Measurements from ENCODE around the gene PKN2. TPM values are rescaled to one million over a fixed set of nuclear protein-coding genes. Genes with fewer than 3 reads are reported as not detected.

The PKN2 gene
- total and polyA plus RNA-seq, 9 of the 15 experiments (the other 6 are each of a cell fraction or from before 2014, with no cell fraction given), result 4.5 to 25.3 (median 19.2) TPM

GRCh38 chr1:88683541-88684481 lies at the start of gene PKN2 (continued):
- no peak for TF ChIP-seq CBX2 (IDR thresholded peaks at IDR 0.05; ENCODE audit: insufficient read depth, low read length, poor library complexity, severe bottlenecking)
- TF ChIP-seq RBM14 (IDR thresholded peaks at IDR 0.05; ENCODE audit: borderline replicate concordance, insufficient read depth, low read depth, low read length), result no peak
- TF ChIP-seq, protein P1, sequence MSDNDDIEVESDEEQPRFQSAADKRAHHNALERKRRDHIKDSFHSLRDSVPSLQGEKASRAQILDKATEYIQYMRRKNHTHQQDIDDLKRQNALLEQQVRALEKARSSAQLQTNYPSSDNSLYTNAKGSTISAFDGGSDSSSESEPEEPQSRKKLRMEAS (CRISPR knock-in tag; IDR thresholded peaks at IDR 0.05), result peak; percentile 78
- peak; percentile 44 to 93 (median 87) for TF ChIP-seq YY1 (IDR thresholded peaks at IDR 0.05; ENCODE audit: borderline replicate concordance in 1 of 3, control insufficient read depth in 1 of 3, extremely low read depth in 1 of 3, insufficient read depth in 3 of 3, insufficient read length in 1 of 3, insufficient replicate concordance in 2 of 3, low read depth in 1 of 3, low read length in 2 of 3)
- peak; percentile 20 to 63; a peak in 3 of 4 replicates for TF ChIP-seq SIN3A (IDR thresholded peaks at IDR 0.05; ENCODE audit: borderline replicate concordance in 2 of 2, control insufficient read depth in 1 of 2, low read depth in 2 of 2, low read length in 2 of 2)
- TF ChIP-seq RFX1 (IDR thresholded peaks at IDR 0.05), result no peak
- TF ChIP-seq ATF7 (IDR thresholded peaks at IDR 0.05), result peak; percentile 86
- no peak for TF ChIP-seq ZNF253 (CRISPR knock-in tag; conservative IDR thresholded peaks at IDR 0.05)
- peak; percentile 74; the same call in 1 of the 2 replicates for TF ChIP-seq HNRNPL (IDR thresholded peaks at IDR 0.05; ENCODE audit: low read depth, low read length)
- no peak for TF ChIP-seq GATAD2A (IDR thresholded peaks at IDR 0.05)
- TF ChIP-seq SAP30 (IDR thresholded peaks at IDR 0.05; ENCODE audit: borderline replicate concordance, insufficient read depth, low read depth, low read length, poor library complexity, severe bottlenecking), result peak; percentile 18
- TF ChIP-seq, protein P2, sequence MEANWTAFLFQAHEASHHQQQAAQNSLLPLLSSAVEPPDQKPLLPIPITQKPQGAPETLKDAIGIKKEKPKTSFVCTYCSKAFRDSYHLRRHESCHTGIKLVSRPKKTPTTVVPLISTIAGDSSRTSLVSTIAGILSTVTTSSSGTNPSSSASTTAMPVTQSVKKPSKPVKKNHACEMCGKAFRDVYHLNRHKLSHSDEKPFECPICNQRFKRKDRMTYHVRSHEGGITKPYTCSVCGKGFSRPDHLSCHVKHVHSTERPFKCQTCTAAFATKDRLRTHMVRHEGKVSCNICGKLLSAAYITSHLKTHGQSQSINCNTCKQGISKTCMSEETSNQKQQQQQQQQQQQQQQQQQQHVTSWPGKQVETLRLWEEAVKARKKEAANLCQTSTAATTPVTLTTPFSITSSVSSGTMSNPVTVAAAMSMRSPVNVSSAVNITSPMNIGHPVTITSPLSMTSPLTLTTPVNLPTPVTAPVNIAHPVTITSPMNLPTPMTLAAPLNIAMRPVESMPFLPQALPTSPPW (CRISPR knock-in tag; IDR thresholded peaks at IDR 0.05), result peak; percentile 87
- peak; percentile 98 for TF ChIP-seq RBBP5 (IDR thresholded peaks at IDR 0.05; ENCODE audit: borderline replicate concordance, insufficient read depth, low read length, poor library complexity, severe bottlenecking)
- TF ChIP-seq, protein P3, sequence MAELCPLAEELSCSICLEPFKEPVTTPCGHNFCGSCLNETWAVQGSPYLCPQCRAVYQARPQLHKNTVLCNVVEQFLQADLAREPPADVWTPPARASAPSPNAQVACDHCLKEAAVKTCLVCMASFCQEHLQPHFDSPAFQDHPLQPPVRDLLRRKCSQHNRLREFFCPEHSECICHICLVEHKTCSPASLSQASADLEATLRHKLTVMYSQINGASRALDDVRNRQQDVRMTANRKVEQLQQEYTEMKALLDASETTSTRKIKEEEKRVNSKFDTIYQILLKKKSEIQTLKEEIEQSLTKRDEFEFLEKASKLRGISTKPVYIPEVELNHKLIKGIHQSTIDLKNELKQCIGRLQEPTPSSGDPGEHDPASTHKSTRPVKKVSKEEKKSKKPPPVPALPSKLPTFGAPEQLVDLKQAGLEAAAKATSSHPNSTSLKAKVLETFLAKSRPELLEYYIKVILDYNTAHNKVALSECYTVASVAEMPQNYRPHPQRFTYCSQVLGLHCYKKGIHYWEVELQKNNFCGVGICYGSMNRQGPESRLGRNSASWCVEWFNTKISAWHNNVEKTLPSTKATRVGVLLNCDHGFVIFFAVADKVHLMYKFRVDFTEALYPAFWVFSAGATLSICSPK (IDR thresholded peaks at IDR 0.05; ENCODE audit: borderline replicate concordance), result no peak
- peak; percentile 77 for TF ChIP-seq TOE1 (IDR thresholded peaks at IDR 0.05; ENCODE audit: borderline replicate concordance)
- no peak for TF ChIP-seq TOE1 (CRISPR knock-in tag; IDR thresholded peaks at IDR 0.05; ENCODE audit: borderline replicate concordance, low read depth)
- no peak for TF ChIP-seq RBM25 (IDR thresholded peaks at IDR 0.05; ENCODE audit: low read depth, low read length, severe bottlenecking)
- no peak for TF ChIP-seq CREB5 (CRISPR knock-in tag; IDR thresholded peaks at IDR 0.05)
- TF ChIP-seq ZFP36 (IDR thresholded peaks at IDR 0.05; ENCODE audit: low read depth, low read length, partially characterized antibody), result no peak

Data from K562 (cell line).